ENCODE data around the gene HIVEP3. TPM values are rescaled to one million over a fixed set of nuclear protein-coding genes. Genes with fewer than 3 reads are reported as not detected.

Gene HIVEP3
- total and polyA plus RNA-seq, 2 donors: 2.8 to 3.1 TPM

- Histone ChIP-seq H3K27ac (ENCODE audit: low read depth) (no peak overlapping the region), H3K4me3 (ENCODE audit: low read depth, low read length) (no peak overlapping the region), H3K4me1 (ENCODE audit: insufficient read depth) (no peaks in the 10 kb centered on the region), H3K36me3 (ENCODE audit: insufficient read depth) (no peaks in the 10 kb centered on the region)
- no peak for DNase-seq (ENCODE audit: extremely low spot score)
- WGBS: 97% methylated on average over 3 of the region's 3 CpGs
Measured at GRCh38 chr1:41528106-41528505, 390.6 kb downstream of the HIVEP3 start.

- WGBS: 96% methylated on average over 4 of the region's 4 CpGs
- H3K36me3 ChIP-seq (ENCODE audit: insufficient read depth): no peaks in the 10 kb centered on the region
- no peak overlapping the region for H3K27ac ChIP-seq (ENCODE audit: low read depth)
- DNase-seq (ENCODE audit: extremely low spot score): no peak
- H3K4me1 ChIP-seq (ENCODE audit: insufficient read depth): no peaks in the 10 kb centered on the region
- no peak overlapping the region for H3K4me3 ChIP-seq (ENCODE audit: low read depth, low read length)
Measured at GRCh38 chr1:41526956-41527561, 391.7 kb downstream of the HIVEP3 start.

- no peak overlapping the region for H3K27ac ChIP-seq (ENCODE audit: low read depth)
- no peaks in the 10 kb centered on the region for H3K36me3 ChIP-seq (ENCODE audit: insufficient read depth)
- H3K4me3 ChIP-seq (ENCODE audit: low read depth, low read length): no peak overlapping the region
- WGBS: 86% methylated on average over 18 of the region's 18 CpGs
- DNase-seq (ENCODE audit: extremely low spot score): no peak
- no peaks in the 10 kb centered on the region for H3K4me1 ChIP-seq (ENCODE audit: insufficient read depth)
Measured at GRCh38 chr1:41525891-41526587, 392.7 kb downstream of the HIVEP3 start.

DNA sequence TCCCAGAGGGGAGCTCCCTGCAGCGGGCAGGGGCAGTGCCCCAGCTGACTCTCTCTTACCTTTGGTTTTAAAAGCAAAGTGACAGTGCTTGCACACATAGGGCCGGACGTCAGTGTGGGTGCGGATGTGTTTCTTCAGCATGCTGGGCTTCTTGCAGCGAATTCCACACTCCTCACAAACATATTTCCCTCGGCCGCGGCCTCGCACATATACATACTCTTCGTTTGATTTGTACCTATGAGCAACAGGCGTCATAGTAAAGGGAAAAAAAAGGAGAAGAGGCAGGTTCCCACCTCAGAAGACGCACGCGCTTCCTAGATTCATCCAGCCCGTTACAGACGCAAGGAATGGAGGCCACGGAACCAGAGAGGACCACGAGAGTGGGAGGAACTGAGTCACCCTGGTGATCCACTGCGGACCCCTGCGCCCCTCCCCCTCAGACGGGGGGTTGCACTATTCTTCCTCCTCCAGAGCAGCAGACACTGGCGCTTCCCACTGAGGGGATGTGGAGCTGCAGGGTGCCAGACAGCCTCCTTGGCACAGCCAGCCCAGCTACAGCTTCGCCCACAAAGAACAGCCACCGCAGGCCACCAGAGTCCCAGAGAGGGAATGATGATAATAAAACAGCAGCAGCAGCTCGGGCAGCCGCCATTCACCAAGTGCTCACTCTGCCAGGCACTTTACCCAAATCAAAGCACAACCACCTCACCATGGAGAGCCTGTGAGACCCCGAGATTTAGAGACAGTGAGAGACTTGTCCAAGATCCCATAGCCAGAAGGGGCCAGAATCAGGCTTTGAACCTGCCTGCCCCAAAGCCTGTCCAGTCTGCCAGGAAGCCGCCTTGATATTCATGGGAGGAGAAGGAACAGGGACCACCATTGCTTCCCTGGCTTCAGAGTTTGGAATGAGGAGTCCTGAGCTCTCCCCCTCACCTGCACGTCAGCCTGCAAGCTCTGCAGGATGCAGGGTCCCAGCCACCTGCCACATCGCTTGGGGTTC lies 393.7 kb downstream of the HIVEP3 start:
- 92% methylated on average over 30 of the region's 30 CpGs for WGBS

DNA sequence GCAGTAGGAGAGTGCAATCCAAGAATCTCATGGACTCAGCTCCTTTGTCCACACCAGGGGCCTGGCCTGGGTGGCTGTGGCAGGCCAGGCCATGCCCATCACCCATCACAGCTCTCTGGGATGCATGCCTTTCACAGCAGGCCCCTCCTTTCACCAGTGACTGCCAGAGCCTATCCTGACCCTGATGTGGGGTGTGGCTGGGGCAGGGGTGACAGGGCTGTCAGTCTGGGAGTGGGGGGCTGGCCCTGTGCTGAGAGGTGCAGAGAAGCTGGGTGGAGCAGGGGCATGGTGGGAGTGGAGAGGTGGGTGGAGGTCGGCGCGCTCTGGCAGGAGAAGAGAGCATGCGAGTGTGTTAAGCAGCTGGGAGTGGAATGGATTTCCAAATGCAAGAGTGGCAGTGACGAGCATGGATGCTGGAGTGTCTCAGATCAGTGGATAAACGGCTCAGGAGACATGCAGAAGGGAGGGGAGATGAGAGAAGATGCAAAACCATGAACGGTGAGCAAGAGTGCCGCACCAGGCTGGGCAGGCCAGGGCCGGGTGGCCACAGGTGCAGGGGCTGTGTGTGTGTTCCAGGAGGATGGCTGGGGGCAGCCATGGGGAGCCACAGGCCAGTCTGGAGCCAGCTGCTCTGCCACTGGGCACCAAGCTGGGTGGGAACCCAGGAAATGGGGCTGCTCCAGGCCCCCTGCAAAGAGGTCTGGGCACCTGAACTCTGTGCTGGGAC lies 394.6 kb downstream of the HIVEP3 start:
- Histone ChIP-seq H3K27ac (ENCODE audit: low read depth) (no peak overlapping the region), H3K4me3 (ENCODE audit: low read depth, low read length) (no peak overlapping the region), H3K36me3 (ENCODE audit: insufficient read depth) (no peaks in the 10 kb centered on the region), H3K4me1 (ENCODE audit: insufficient read depth) (no peaks in the 10 kb centered on the region)
- WGBS: 84% methylated on average over 9 of the region's 9 CpGs
- DNase-seq (ENCODE audit: extremely low spot score): no peak

More for the DNA sequence above, 393.7 kb downstream of the HIVEP3 start:
- DNase-seq (ENCODE audit: extremely low spot score): no peak
- Histone ChIP-seq H3K4me3 (ENCODE audit: low read depth, low read length) (no peak overlapping the region), H3K36me3 (ENCODE audit: insufficient read depth) (no peaks in the 10 kb centered on the region), H3K27ac (ENCODE audit: low read depth) (no peak overlapping the region), H3K4me1 (ENCODE audit: insufficient read depth) (no peaks in the 10 kb centered on the region)

DNA sequence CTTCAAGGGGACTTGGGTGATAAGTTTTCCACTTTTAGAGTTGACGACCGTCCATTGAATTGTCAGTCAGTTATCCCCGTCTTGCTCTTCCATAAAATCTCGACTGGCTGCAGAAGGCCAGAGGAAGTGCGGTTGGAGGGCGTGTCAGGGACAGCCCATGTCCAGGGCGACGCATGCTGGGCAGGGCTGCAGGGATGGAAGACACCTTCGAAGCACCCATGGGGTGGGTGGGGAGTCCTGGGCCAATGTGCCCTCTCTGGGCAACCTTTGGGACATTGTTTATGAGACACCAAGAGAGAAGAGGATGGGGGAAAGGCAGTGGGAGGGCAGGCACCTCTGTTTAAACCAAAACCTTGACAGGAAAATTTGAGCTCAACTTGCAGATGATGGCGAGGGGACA lies 395.7 kb downstream of the HIVEP3 start:
- Histone ChIP-seq H3K4me3 (ENCODE audit: low read depth, low read length) (no peak overlapping the region), H3K36me3 (ENCODE audit: insufficient read depth) (no peaks in the 10 kb centered on the region), H3K4me1 (ENCODE audit: insufficient read depth) (no peaks in the 10 kb centered on the region), H3K27ac (ENCODE audit: low read depth) (no peak overlapping the region)
- WGBS: 86% methylated on average over 10 of the region's 10 CpGs
- DNase-seq (ENCODE audit: extremely low spot score): no peak

GRCh38 chr1:41521766-41522165 lies 397.0 kb downstream of the HIVEP3 start:
- Histone ChIP-seq H3K4me1 (ENCODE audit: insufficient read depth) (no peaks in the 10 kb centered on the region), H3K4me3 (ENCODE audit: low read depth, low read length) (no peak overlapping the region), H3K27ac (ENCODE audit: low read depth) (no peak overlapping the region), H3K36me3 (ENCODE audit: insufficient read depth) (no peaks in the 10 kb centered on the region)
- 78% methylated on average over 12 of the region's 12 CpGs for WGBS
- DNase-seq (ENCODE audit: extremely low spot score): no peak

GRCh38 chr1:41520951-41521752 lies 397.6 kb downstream of the HIVEP3 start:
- H3K27ac ChIP-seq (ENCODE audit: low read depth): no peak overlapping the region
- H3K4me1 ChIP-seq (ENCODE audit: insufficient read depth): no peaks in the 10 kb centered on the region
- H3K36me3 ChIP-seq (ENCODE audit: insufficient read depth): no peaks in the 10 kb centered on the region
- 83% methylated on average over 15 of the region's 15 CpGs for WGBS
- H3K4me3 ChIP-seq (ENCODE audit: low read depth, low read length): no peak overlapping the region
- DNase-seq (ENCODE audit: extremely low spot score): no peak

DNA sequence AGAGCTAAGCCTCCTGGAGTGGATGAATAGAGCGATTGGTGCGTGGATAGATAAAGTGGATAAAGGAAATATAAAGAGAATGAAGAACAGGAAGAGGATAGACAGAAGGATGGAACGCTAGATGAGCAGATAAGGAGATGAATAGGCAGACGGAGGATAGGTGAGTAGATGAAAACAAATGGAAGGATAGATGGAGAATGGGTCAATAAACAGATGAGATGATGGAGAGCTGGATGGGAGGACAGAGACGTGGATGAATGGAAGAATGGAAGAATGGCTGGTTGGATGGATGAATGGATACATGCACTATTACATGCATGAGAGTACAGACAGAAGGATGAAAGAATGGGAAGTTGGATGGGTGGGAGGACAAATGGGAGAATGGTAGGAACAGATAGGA lies 399.1 kb downstream of the HIVEP3 start:
- H3K4me3 ChIP-seq (ENCODE audit: low read depth, low read length): no peak overlapping the region
- no peaks in the 10 kb centered on the region for H3K4me1 ChIP-seq (ENCODE audit: insufficient read depth)
- DNase-seq (ENCODE audit: extremely low spot score): no peak
- H3K36me3 ChIP-seq (ENCODE audit: insufficient read depth): no peaks in the 10 kb centered on the region
- 76% methylated on average over 5 of the region's 5 CpGs for WGBS
- no peak overlapping the region for H3K27ac ChIP-seq (ENCODE audit: low read depth)

DNA sequence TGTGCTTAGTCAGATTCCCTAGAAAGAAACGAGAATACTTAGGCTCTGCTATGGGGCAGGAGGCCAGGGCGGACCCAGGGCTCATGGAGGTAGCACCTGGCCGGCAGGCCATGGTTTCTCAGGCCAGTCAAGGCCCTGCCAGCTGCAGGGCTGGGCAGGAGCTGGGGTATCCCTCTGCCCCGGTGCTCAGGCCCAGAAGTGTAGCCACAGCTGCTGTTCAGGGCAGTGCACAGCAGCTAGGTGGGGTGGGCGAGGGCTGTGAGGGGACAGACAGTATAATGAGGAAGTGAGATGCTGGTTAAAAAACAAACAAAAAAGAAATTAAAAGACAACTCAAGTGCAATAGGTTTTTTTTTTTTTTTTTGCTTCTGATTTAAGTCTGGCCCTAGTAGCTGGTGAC lies 400.3 kb downstream of the HIVEP3 start:
- Histone ChIP-seq H3K36me3 (ENCODE audit: insufficient read depth) (no peaks in the 10 kb centered on the region), H3K27ac (ENCODE audit: low read depth) (no peak overlapping the region), H3K4me3 (ENCODE audit: low read depth, low read length) (no peak overlapping the region), H3K4me1 (ENCODE audit: insufficient read depth) (no peaks in the 10 kb centered on the region)
- 92% methylated on average over 5 of the region's 5 CpGs for WGBS
- no peak for DNase-seq (ENCODE audit: extremely low spot score)

GRCh38 chr1:41517062-41517438 lies 401.7 kb downstream of the HIVEP3 start:
- H3K36me3 ChIP-seq (ENCODE audit: insufficient read depth): no peaks in the 10 kb centered on the region
- H3K4me3 ChIP-seq (ENCODE audit: low read depth, low read length): no peak overlapping the region
- WGBS: 81% methylated on average over 3 of the region's 3 CpGs
- H3K4me1 ChIP-seq (ENCODE audit: insufficient read depth): no peaks in the 10 kb centered on the region
- no peak for DNase-seq (ENCODE audit: extremely low spot score)
- no peak overlapping the region for H3K27ac ChIP-seq (ENCODE audit: low read depth)

GRCh38 chr1:41516168-41517061 lies 402.3 kb downstream of the HIVEP3 start:
- WGBS: 15% methylated on average over 53 of the region's 53 CpGs
- H3K36me3 ChIP-seq (ENCODE audit: insufficient read depth): no peaks in the 10 kb centered on the region
- no peaks in the 10 kb centered on the region for H3K4me1 ChIP-seq (ENCODE audit: insufficient read depth)
- no peak overlapping the region for H3K27ac ChIP-seq (ENCODE audit: low read depth)
- peak overlapping the region; percentile 24 for H3K4me3 ChIP-seq (ENCODE audit: low read depth, low read length)
- peak; percentile 39 for DNase-seq (ENCODE audit: extremely low spot score)

All from urinary bladder (tissue), 4 donors.